ENCODE data around the gene FBLN1.
"Not testable (repeated sequence)": the region's sequence is repeated elsewhere in the genome, so short reads cannot be mapped to it uniquely, and the experiment has no call there.

The FBLN1 gene

GRCh38 chr22:45616432-45616831 lies 113.7 kb downstream of the FBLN1 start:
- DNase-seq, result no peak

DNA sequence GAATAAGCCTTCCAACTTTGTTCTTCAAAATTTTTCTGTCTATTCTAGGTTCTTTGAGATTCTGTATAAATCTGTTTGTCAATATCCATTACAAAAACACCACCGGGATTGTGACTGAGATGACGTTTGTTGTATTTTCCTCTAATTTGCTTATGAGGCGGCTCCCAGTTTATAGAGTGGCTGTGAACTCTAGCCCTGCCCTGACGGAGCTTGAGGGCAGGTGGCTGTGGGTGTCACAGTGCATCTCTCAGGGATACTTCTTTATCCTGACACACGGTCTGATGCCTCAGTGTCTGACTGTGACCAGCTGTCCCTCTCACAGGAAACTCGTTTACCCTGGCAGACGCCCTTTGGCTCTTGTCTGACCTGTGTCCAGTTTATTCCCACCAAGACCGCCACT lies 115.3 kb downstream of the FBLN1 start:
- DNase-seq, result no peak

DNA sequence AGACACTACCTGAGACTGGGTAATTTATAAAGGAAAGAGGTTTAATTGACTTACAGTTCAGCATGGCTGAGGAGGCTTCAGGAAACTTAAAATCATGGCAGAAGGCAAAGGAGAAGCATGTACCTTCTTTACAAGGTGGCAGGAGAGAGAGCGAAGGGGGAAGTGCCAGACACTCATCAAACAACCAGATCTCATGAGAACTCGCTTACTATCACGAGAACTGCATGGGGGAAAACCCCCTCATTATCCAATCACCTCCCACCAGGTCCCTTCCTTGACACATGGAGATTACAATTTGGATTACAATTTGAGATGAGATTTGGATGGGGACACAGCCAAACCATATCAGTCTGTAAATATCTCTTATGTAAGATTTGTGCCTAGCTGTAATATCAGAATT lies 118.0 kb downstream of the FBLN1 start:
- DNase-seq, result no peak

GRCh38 chr22:45621836-45622600 lies 119.3 kb downstream of the FBLN1 start:
- no peak for DNase-seq

DNA sequence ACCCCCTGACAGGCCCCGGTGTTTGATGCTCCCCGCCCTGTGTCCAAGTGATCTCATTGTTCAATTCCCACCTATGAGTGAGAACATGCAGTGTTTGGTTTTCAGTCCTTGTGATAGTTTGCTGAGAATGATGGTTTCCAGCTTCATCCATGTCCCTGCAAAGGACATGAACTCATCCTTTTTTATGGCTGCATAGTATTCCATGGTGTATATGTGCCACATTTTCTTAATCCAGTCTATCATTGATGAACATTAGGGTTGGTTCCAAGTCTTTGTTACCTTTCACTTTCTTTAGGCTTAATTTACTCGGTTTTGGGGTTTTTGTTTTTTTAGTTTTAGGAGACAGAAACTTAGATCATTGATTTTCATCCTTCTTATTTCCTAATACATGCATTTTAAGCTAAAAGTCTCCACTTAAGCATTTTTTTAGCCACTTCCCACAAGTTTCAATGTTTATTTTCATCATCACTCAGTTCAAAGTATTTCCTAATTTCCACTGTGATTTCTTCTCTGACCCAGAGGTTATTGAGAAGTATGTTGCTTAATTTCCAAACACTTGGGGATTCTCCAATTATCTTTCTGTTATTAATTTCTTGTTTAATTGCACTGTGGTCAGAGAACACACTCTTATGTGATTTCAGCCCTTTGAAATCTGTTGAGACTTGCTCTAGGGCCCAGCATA lies 120.9 kb downstream of the FBLN1 start:
- DNase-seq, result not testable (repeated sequence)

GRCh38 chr22:45626198-45626651 lies 123.5 kb downstream of the FBLN1 start:
- no peak for DNase-seq

DNA sequence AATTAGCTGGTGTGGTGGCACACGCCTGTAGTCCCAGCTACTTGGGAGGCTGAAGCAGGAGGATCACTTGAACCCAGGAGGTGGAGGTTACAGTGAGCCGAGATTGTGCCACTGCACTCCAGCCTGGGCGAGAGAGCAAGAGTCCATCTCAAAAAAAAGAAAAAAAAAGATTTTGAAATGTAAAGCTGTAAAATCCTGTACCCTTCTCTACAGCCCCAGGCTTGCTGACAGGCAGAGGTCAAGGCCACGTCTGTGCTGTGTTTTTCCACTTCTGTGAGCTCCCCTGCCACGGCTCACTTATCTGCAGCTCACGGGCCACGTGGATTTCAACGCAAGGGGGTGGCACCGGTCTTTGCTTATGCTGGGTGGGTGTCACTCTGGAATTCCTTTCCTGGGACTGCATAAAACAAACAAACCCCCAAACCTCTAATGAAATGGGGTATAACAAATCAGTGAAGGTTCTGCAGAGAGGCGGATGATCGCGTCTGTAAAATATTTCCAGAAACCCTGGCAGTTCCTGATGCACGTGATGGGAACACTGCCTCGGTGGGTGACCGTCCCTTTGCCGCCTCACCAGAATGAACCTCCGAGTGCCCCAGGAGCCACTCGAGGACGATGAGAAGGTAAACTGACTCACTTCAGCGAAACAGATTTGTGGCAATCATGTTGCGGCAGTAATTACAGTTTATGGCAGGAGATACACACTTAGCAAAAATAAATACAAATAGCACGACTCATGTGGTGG lies 125.0 kb downstream of the FBLN1 start:
- no peak for DNase-seq

DNA sequence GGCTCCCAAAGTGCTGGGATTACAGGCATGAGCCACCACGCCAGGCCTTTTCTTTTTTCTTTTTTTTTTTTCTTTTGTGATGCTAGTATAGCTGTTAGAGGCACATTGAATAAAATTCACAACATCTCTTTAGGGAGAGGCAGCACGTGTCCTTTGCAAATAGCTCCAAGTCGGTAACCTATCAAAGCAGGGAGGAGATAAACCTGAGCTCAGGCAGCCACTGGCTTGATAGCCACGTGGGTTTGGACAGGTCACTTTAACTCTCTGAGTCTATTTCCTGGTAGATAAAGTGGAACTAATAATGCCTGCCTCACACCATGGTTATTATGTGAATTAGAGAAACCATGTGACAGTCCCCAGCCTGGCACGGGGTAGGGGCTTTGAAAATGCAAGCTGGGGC lies 125.8 kb downstream of the FBLN1 start:
- no peak for DNase-seq

GRCh38 chr22:45629469-45630089 lies 126.9 kb downstream of the FBLN1 start:
- DNase-seq, result no peak

DNA sequence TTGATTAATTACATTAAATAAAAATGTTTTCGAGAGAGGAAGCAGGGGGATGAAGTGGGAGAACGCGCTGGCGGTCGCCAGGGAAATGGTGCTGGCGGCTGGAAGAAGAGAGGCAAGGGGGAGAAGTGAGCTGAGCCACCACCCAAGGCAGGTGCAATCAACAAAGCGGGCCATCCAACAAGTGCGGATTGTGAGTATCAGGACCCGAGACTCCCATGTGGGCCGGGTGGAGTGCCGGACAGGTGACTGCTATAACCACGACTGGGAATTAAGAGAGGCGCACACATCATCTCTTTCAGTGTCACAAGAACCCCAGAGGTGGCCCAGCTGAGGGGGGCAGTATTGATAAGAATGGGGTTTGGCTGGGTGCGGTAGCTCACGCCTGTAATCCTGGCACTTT lies 127.8 kb downstream of the FBLN1 start:
- no peak for DNase-seq

DNA sequence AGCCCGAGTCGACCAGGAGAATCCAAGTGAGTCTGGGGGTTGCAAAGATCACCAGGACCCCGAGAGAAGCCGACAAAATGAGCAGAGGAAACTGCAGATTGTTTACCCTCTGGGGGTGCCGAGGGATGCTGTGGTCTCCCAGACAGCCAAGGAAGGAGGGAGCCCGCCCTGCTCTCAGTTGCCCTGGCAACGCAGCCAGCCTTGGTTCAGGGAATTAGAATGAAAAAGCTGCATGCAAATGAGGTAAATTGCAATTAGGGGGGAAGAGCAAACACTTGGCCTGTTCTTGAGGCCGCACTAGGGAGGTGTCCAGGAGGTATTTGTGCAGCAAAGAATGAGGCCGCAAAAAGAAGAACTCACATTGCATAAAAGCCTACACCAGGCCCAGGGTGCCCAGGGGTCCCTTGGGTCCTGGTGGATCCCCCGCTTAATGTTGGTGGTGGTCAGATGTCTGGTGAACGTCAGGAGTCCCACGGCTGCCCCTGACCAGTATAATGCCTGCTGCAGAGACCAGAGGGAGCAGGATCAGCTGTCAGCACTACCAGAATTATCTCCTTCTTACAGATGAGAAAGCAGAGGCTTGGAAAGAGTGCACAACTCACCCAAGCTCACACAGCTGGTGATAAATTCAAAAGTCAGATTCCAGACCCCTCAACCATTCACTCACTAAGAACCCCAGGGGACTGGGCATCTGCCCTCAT lies 128.6 kb downstream of the FBLN1 start:
- DNase-seq, result peak; percentile 36

- DNase-seq, result no peak
Measured at GRCh38 chr22:45631841-45632238, 129.2 kb downstream of the FBLN1 start.

GRCh38 chr22:45632791-45633515 lies 130.3 kb downstream of the FBLN1 start:
- no peak for DNase-seq

DNA sequence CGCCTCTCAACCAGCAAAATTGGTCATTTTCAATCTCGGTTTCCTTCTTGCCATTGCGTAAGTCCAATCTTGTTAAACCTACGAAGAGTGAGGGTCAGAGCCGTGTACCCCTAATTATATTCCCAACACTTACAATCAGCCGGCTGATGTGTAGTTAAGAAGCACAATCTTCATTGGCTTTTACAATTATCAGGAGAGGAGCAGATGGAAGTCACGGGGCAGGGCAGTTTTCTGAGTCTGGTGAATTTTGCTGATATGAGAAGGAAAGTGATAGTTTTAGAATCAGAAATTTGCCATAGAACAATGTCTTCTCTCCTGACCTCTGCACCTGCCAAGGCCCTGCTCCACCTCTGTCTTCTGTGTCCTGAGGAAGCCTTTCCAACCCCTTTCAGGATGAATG lies 134.0 kb downstream of the FBLN1 start:
- DNase-seq, result no peak

DNA sequence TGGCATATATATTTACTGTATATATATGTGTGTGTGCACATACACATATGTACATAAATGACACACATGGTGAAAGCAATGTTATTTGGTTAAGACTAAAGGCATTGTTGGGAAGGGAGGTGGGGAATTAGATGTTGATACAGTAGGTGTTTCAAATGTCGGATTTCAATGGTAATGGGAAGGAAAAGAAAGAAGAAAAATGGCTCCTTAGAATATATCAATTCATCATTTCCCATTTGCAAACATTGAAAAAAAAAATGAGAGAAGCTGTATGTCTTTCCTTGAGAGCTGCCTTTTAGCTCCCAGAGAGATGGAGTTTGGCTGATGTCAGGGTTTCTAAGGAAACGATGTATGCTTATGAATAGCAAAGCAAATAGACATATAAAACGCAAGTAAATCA lies 135.5 kb downstream of the FBLN1 start:
- DNase-seq, result no peak

DNA sequence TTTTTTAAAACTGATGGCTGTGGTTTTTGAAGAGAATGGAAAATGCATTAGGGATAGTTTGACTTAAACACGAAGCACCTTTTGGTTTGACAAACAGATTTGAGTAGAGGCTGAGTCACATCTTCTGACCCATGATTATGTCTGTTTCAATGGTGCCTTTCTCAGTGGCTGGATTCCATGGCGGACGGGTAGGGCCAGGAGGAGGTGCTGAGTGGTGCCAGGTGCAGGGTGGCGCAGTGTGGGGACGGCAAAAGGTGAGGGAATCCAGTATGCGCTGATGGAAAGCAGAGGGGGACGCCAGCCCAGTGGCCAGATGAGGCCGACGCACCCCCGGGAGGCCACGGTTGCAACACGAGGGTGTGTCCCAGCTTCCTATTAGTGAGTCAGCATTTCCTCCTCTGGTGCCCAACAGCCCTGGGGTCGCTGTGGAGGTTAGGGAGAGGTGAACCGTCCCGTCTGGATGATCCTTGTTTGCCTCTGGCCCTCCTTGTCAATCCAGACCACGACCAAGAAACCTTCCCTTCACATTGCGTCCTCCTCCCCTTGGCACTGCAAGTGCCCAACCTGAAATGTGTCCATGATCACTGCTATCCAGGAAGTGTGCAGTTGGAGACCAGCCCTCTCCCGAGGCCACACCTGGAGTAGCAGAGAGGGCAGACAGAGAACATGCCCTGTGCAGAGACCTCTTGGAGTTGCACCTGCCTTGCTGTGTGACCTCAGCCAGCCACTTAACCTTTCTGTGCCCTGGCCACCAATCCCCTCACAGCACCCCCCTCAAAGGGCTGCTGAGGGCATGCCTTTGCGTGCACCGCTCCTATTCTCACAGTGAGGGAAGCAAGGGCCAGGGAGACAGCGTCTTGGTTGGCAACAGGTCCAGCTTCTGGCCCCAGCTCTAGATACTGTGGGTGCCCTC lies 136.4 kb downstream of the FBLN1 start:
- no peak for DNase-seq

DNA sequence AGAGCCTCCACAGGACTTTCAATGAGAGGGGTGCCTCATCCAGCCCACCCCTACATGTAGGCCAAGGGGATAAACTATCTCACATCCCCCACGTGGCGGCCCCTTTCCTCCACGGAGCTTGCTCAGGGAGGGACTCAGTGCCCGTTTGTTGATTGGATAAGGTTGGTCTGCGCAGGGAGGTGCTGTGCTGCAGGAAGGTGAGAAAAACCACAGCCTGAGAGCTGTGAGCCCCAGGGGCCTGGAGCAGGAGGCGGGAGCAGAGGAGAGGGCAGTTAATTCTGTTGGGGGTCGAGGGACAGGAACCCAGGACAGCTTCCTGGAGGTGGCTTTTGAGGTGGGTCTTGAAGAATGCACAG lies 137.0 kb downstream of the FBLN1 start:
- no peak for DNase-seq

DNA sequence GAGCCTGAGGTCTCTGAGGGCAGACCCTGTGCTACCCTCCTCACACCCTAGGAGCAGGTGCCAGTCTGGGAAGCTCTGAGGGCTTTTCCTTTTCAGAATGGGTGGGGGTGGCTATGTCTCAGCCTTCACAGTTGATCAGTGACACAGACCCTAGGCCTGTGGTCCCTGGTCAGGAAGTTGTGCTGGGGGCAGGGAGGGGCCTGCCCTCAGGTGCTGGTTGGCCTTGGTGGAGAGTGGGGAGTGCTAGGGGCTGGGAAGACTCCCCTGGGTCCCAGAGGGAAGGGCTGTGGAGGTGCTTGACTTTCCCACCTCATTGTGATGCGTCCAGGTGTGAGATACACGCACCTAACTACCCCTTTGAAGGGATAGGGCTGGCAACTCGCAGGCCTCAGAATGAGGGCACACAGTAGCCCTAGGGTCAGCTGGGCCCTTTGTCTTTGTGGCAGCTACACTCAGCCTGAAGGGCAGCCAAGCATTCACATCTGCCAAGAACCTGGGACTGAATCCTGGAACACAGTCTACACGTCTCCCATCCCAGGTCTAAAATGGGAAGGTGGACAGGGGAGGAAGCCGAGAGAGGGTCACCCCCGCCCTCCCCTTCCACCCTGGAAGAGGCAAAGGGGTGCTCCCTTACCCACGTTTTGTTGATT lies 137.7 kb downstream of the FBLN1 start:
- DNase-seq, result no peak

DNA sequence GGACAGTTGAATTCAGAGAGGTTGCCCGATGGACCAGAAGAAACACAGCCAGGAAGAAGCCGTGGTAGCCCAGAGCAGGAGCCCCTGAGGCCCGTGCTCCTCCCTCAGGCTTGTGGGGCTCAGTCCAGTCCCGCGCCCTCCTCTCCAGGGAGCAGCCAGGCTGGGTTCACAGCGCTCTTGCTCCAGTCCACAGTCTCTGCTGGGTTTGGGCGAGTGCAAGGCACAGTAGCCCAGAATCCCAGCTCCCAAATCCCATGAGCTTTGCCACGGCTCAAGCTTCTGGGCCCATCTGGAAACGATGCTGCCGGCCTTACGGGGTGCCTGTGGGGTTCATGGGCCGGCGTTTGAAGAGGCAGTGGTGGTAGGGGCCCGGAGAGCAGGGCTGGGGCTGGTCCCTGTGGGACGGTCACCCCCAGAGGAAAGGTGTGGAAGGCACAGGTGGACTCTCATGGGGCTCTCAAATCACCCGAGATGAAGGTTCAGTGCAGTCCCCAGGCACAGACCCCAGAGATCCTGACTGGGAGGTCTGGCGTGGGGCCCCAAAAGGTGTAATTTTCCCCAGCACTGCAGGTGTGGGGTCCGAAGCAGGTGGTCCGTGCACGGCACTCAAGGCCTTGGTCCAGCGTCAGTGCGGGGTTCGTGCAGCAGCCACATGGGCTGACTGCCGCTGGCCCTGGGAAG lies 138.4 kb downstream of the FBLN1 start:
- no peak for DNase-seq

- no peak for DNase-seq
Measured at GRCh38 chr22:45642986-45643385, 140.3 kb downstream of the FBLN1 start.
